HEK293 (cell line): ENCODE results near the gene ASRGL1.
A peak's percentile ranks its signal among the peaks of the same experiment; 100 is the strongest.
"Not testable (repeated sequence)": the region's sequence is repeated elsewhere in the genome, so short reads cannot be mapped to it uniquely, and the experiment has no call there.

ENCODE experiments used
- CTCF ChIA-PET: fragments of 350-600 bp; formaldehyde crosslinking; extraction: SDS; loops from one replicate; lab custom pipeline; 2021; ENCODE audit warnings: antibody characterized with exemption; lab: Yijun Ruan, JAX
- POLR2A ChIA-PET: fragments of 300-600 bp; formaldehyde crosslinking; extraction: SDS; loops from one replicate; lab custom pipeline; 2020; ENCODE audit warnings: antibody characterized with exemption, inconsistent platforms; lab: Yijun Ruan, JAX
- H3K27ac ChIP-seq: fragments of 200-500 bp; sonication (Bioruptor generic); 2 replicates; pipeline ENCODE4 v1.5.1; 2014; ENCODE audit warnings: low read depth, low read length, control low read depth, inconsistent platforms; ENCODE audit errors: extremely low read depth
- H3K36me3 ChIP-seq, 2 experiments: fragments of 200-500 bp in 1 of 2; sonication (Bioruptor generic) in 1 of 2; 1 replicate in 1 of 2; 2 replicates in 1 of 2; pipeline ENCODE4 v1.5.1; 2014 to 2017; ENCODE audit warnings: inconsistent platforms in 2 of 2, low read length in 2 of 2; ENCODE audit not compliant: control insufficient read depth in 2 of 2, insufficient read depth in 1 of 2
- H3K4me1 ChIP-seq: fragments of 200-500 bp; sonication (Bioruptor generic); 2 replicates; pipeline ENCODE4 v1.5.1; 2014; ENCODE audit warnings: mild to moderate bottlenecking, low read length, inconsistent platforms; ENCODE audit not compliant: control insufficient read depth, insufficient read depth
- H3K4me3 ChIP-seq: 2 replicates; pipeline ENCODE4 v1.5.1; 2011; ENCODE audit warnings: low read depth, mild to moderate bottlenecking, control low read depth, low read length, moderate library complexity
- H3K9me3 ChIP-seq: fragments of 200-500 bp; sonication (Bioruptor generic); 2 replicates; pipeline ENCODE4 v1.5.1; 2014; ENCODE audit warnings: low read depth, low read length, inconsistent platforms; ENCODE audit not compliant: control insufficient read depth, insufficient read depth
- BCL11A ChIP-seq: fragments of 450-650 bp; formaldehyde crosslinking; IDR thresholded peaks from 2 replicates; pipeline ENCODE4 v1.5.1; 2016; ENCODE audit warnings: low read depth, missing biosample characterization, missing genetic modification characterization
- GLIS1 ChIP-seq: fragments of 450-650 bp; formaldehyde crosslinking; IDR thresholded peaks from 2 replicates; pipeline ENCODE4 v1.5.1; 2016; ENCODE audit warnings: missing biosample characterization, missing genetic modification characterization
- HOXA7 ChIP-seq: sonication (generic); formaldehyde crosslinking; IDR thresholded peaks from 2 replicates; pipeline ENCODE4 v1.8.1; 2022; ENCODE audit warnings: missing genetic modification reagents, borderline replicate concordance
- HOXD13 ChIP-seq: sonication (generic); formaldehyde crosslinking; IDR thresholded peaks from 2 replicates; pipeline ENCODE4 v1.8.0; 2022; ENCODE audit warnings: missing genetic modification reagents, borderline replicate concordance
- KLF8 ChIP-seq: fragments of 450-650 bp; formaldehyde crosslinking; IDR thresholded peaks from 2 replicates; pipeline ENCODE4 v1.5.1; 2016; ENCODE audit warnings: missing biosample characterization, missing genetic modification characterization
- OVOL3 ChIP-seq: fragments of 450-650 bp; formaldehyde crosslinking; IDR thresholded peaks from 2 replicates; pipeline ENCODE4 v1.5.1; 2016; ENCODE audit warnings: missing biosample characterization, missing genetic modification characterization
- WT1 ChIP-seq: fragments of 450-650 bp; formaldehyde crosslinking; IDR thresholded peaks from 2 replicates; pipeline ENCODE4 v1.5.1; 2016; ENCODE audit warnings: missing biosample characterization, missing genetic modification characterization
- ZNF140 ChIP-seq: fragments of 450-650 bp; formaldehyde crosslinking; IDR thresholded peaks from 2 replicates; pipeline ENCODE4 v1.5.1; 2016; ENCODE audit warnings: missing biosample characterization, missing genetic modification characterization
- ZNF174 ChIP-seq: fragments of 450-650 bp; formaldehyde crosslinking; IDR thresholded peaks from 2 replicates; pipeline ENCODE4 v1.5.0; 2017; ENCODE audit warnings: missing biosample characterization, mild to moderate bottlenecking, missing genetic modification characterization
- ZNF274 ChIP-seq, 2 experiments: fragments of 200-500 bp in 1 of 2; fragments of 450-650 bp in 1 of 2; sonication (Bioruptor generic) in 1 of 2; formaldehyde crosslinking in 1 of 2; IDR thresholded peaks; 2 replicates each; pipeline versions ENCODE4 v1.5.1 to v1.6.1; 2014 to 2016; ENCODE audit warnings: borderline replicate concordance in 1 of 2, inconsistent platforms in 1 of 2, low read length in 1 of 2, missing biosample characterization in 1 of 2, missing genetic modification characterization in 1 of 2
- ZNF324 ChIP-seq: fragments of 450-650 bp; formaldehyde crosslinking; IDR thresholded peaks from 2 replicates; pipeline ENCODE4 v1.5.1; 2016; ENCODE audit warnings: missing biosample characterization, missing genetic modification characterization
- ZNF335 ChIP-seq: fragments of 450-650 bp; formaldehyde crosslinking; conservative IDR thresholded peaks from 2 replicates; pipeline ENCODE4 v1.5.1; 2016; ENCODE audit warnings: missing biosample characterization, missing genetic modification characterization
- ZNF394 ChIP-seq: fragments of 450-650 bp; formaldehyde crosslinking; IDR thresholded peaks from 2 replicates; pipeline ENCODE4 v1.5.1; 2016; ENCODE audit warnings: missing biosample characterization, missing genetic modification characterization, mild to moderate bottlenecking, moderate library complexity, borderline replicate concordance
- ZNF426 ChIP-seq: fragments of 450-650 bp; formaldehyde crosslinking; IDR thresholded peaks from 2 replicates; pipeline ENCODE4 v1.5.1; 2017; ENCODE audit warnings: missing biosample characterization, missing genetic modification characterization, mild to moderate bottlenecking, inconsistent platforms, moderate library complexity
- ZNF433 ChIP-seq: fragments of 450-650 bp; formaldehyde crosslinking; IDR thresholded peaks from 2 replicates; pipeline ENCODE4 v1.5.1; 2016; ENCODE audit warnings: missing biosample characterization, missing genetic modification characterization, low read depth
- ZNF785 ChIP-seq: fragments of 450-650 bp; formaldehyde crosslinking; IDR thresholded peaks from 2 replicates; pipeline ENCODE4 v1.5.1; 2016; ENCODE audit warnings: missing biosample characterization, missing genetic modification characterization
- TF ChIP-seq, protein P1 (sequence below): fragments of 450-650 bp; IDR thresholded peaks from 2 replicates; pipeline ENCODE4 v1.5.1; 2018; ENCODE audit warnings: missing biosample characterization, missing genetic modification characterization
- TF ChIP-seq, protein P2 (sequence below): fragments of 450-650 bp; formaldehyde crosslinking; IDR thresholded peaks from 2 replicates; pipeline ENCODE4 v1.5.1; 2016; ENCODE audit warnings: missing biosample characterization, missing genetic modification characterization
- TF ChIP-seq, protein P3 (sequence below): fragments of 450-650 bp; formaldehyde crosslinking; IDR thresholded peaks from 2 replicates; pipeline ENCODE4 v1.5.1; 2016; ENCODE audit warnings: missing biosample characterization, missing genetic modification characterization
- TF ChIP-seq, protein P4 (sequence below): fragments of 450-650 bp; formaldehyde crosslinking; IDR thresholded peaks from 2 replicates; pipeline ENCODE4 v1.5.1; 2016; ENCODE audit warnings: missing biosample characterization, missing genetic modification characterization

Gene ASRGL1

DNA sequence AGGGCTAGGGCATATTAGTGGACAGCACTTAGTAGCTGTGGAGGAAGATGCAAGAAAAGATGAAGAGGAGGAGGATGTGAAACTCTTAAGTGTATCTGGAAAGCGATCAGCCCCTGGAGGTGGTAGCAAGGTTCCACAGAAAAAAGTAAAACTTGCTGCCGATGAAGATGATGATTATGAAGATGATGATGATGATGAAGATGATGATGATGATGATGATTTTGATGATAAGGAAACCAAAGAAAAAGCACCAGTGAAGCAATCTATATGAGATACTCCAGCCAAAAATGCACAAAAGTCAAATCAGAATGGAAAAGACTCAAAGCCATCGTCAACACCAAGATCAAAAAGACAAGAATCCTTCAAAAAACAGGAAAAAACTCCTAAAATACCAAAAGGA lies 6.0 kb upstream of the ASRGL1 start:
- TF ChIP-seq, protein P1, sequence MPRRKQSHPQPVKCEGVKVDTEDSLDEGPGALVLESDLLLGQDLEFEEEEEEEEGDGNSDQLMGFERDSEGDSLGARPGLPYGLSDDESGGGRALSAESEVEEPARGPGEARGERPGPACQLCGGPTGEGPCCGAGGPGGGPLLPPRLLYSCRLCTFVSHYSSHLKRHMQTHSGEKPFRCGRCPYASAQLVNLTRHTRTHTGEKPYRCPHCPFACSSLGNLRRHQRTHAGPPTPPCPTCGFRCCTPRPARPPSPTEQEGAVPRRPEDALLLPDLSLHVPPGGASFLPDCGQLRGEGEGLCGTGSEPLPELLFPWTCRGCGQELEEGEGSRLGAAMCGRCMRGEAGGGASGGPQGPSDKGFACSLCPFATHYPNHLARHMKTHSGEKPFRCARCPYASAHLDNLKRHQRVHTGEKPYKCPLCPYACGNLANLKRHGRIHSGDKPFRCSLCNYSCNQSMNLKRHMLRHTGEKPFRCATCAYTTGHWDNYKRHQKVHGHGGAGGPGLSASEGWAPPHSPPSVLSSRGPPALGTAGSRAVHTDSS (tag by site-specific recombination), result peak; percentile 93
- H3K9me3 ChIP-seq, H3K36me3 ChIP-seq, H3K4me3 ChIP-seq, POLR2A ChIA-PET, CTCF ChIA-PET, H3K4me1 ChIP-seq, H3K27ac ChIP-seq: not testable (repeated sequence)

DNA sequence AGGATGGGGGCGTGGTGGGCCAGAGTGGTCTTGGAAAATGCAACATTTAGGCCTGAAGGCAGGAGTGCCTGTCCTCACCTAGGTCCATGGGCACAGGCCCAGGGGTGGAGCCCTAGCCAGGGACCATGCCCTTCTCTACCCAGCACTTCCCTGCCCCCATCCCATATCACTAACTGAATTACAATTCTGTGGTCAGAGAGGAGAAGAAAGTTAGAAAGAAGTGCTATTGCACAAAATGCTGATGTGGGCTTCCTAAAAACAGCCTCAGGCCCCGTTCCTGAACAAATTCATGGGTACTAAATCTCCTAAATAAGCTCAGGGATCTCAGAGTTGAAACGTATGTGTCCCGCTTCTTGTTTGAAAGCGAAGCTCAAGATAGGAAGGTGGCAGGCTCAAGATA lies 3.5 kb upstream of the ASRGL1 start:
- POLR2A ChIA-PET, result no interaction called here
- CTCF ChIA-PET, result interaction anchor here (0.7 to 1.4 kb wide), 3 partner anchors 11 to 667 kb away, joined by 3 read pairs; no protein-coding TSS in a partner anchor
- H3K4me3 ChIP-seq, result no peak overlapping the region

DNA sequence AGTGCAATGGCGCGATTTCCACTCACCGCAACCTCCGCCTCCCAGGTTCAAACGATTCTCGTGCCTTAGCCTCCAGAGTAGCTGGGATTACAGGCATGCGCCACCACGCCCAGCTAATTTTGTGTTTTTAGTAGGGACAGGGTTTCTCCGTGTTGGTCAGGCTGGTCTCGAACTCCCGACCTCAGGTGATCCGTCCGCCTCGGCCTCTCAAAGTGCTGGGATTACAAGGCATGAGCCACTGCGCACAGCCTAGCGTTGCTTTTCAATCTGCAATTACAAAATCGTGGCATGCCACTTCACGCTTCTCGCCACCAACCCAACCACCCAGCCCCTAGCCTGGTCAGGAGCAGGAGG lies 322 bp upstream of the ASRGL1 start:
- CTCF ChIA-PET, result interaction anchor here (0.6 to 0.8 kb wide), 3 partner anchors 41 to 512 kb away, joined by 3 to 4 read pairs (median 3); no protein-coding TSS in a partner anchor
- POLR2A ChIA-PET, result interaction anchor here (0.6 kb wide), 1 partner anchor 78 kb away, joined by 8 read pairs; no protein-coding TSS in a partner anchor
- not testable (repeated sequence) for H3K27ac ChIP-seq

More for the DNA sequence above, 3.5 kb upstream of the ASRGL1 start:
- H3K36me3 ChIP-seq, result no peaks in the 10 kb centered on the region
- H3K4me1 ChIP-seq, result no peaks in the 10 kb centered on the region; the same call in 1 of the 2 replicates
- no peak for TF ChIP-seq BCL11A
- no peak for TF ChIP-seq ZNF274 (IDR thresholded peaks at IDR 0.05; ENCODE audit: low read length)
- TF ChIP-seq ZNF274 (tag by site-specific recombination; IDR thresholded peaks at IDR 0.05; ENCODE audit: borderline replicate concordance), result no peak
- no peak for TF ChIP-seq ZNF433 (tag by site-specific recombination)
- TF ChIP-seq ZNF174 (tag by site-specific recombination), result no peak
- TF ChIP-seq HOXD13 (CRISPR knock-in tag), result no peak
- TF ChIP-seq, protein P2, sequence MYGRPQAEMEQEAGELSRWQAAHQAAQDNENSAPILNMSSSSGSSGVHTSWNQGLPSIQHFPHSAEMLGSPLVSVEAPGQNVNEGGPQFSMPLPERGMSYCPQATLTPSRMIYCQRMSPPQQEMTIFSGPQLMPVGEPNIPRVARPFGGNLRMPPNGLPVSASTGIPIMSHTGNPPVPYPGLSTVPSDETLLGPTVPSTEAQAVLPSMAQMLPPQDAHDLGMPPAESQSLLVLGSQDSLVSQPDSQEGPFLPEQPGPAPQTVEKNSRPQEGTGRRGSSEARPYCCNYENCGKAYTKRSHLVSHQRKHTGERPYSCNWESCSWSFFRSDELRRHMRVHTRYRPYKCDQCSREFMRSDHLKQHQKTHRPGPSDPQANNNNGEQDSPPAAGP (tag by site-specific recombination), result no peak
- no peak for TF ChIP-seq ZNF140 (tag by site-specific recombination)
- no peak for TF ChIP-seq ZNF426
- TF ChIP-seq GLIS1 (tag by site-specific recombination), result no peak
- H3K27ac ChIP-seq, result no peak overlapping the region
- no peaks in the 10 kb centered on the region for H3K9me3 ChIP-seq

DNA sequence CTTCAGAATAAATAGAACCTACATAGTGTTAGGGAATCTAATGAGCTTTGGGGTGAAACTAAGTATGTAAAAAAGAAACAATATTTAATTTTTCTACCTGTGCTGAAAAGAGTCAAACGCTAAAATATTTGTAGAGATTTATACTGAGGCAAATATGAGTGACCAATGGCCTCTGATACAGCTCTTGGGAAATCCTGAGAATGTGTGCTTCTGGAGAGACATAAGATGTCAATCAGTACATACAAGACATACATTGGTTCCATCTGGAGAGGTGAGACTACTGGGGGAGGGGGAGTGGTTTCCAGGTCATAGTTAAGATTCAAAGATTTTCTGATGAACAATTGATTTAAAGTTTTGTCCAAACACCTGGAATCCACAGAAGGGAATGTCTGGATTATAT lies 970 bp downstream of the ASRGL1 start:
- Histone ChIP-seq H3K36me3 (peaks cover 0 to 7% of the 10 kb centered on the region in 2 experiments; a peak in 2 of 3 replicates), H3K27ac (no peak overlapping the region), H3K4me1 (peaks cover 6% of the 10 kb centered on the region; the same call in 1 of the 2 replicates), H3K4me3 (peak overlapping the region; percentile 82), H3K9me3 (no peaks in the 10 kb centered on the region)
- CTCF ChIA-PET, result interaction anchor here (0.6 to 0.8 kb wide), 4 partner anchors 28 to 43 kb away, joined by 3 to 4 read pairs (median 4); no protein-coding TSS in a partner anchor
- POLR2A ChIA-PET, result interaction anchor here (0.6 to 1.1 kb wide), 3 partner anchors 16 to 388 kb away, joined by 3 to 4 read pairs (median 3); no protein-coding TSS in a partner anchor
- TF ChIP-seq ZNF426 (no peak), HOXA7 (CRISPR knock-in tag) (no peak), KLF8 (tag by site-specific recombination) (no peak), ZNF394 (tag by site-specific recombination) (no peak), OVOL3 (tag by site-specific recombination) (no peak), WT1 (tag by site-specific recombination) (no peak)
- TF ChIP-seq, protein P3, sequence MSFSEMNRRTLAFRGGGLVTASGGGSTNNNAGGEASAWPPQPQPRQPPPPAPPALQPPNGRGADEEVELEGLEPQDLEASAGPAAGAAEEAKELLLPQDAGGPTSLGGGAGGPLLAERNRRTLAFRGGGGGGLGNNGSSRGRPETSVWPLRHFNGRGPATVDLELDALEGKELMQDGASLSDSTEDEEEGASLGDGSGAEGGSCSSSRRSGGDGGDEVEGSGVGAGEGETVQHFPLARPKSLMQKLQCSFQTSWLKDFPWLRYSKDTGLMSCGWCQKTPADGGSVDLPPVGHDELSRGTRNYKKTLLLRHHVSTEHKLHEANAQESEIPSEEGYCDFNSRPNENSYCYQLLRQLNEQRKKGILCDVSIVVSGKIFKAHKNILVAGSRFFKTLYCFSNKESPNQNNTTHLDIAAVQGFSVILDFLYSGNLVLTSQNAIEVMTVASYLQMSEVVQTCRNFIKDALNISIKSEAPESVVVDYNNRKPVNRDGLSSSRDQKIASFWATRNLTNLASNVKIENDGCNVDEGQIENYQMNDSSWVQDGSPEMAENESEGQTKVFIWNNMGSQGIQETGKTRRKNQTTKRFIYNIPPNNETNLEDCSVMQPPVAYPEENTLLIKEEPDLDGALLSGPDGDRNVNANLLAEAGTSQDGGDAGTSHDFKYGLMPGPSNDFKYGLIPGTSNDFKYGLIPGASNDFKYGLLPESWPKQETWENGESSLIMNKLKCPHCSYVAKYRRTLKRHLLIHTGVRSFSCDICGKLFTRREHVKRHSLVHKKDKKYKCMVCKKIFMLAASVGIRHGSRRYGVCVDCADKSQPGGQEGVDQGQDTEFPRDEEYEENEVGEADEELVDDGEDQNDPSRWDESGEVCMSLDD (tag by site-specific recombination), result no peak

More for the DNA sequence above, 322 bp upstream of the ASRGL1 start:
- H3K9me3 ChIP-seq, result not testable (repeated sequence)
- peak; percentile 21; the same call in 1 of the 2 replicates for TF ChIP-seq ZNF785
- TF ChIP-seq ZNF335 (tag by site-specific recombination), result 0 out of 2 replicates have a peak, but pooled peaks have one; percentile 3
- TF ChIP-seq, protein P4, sequence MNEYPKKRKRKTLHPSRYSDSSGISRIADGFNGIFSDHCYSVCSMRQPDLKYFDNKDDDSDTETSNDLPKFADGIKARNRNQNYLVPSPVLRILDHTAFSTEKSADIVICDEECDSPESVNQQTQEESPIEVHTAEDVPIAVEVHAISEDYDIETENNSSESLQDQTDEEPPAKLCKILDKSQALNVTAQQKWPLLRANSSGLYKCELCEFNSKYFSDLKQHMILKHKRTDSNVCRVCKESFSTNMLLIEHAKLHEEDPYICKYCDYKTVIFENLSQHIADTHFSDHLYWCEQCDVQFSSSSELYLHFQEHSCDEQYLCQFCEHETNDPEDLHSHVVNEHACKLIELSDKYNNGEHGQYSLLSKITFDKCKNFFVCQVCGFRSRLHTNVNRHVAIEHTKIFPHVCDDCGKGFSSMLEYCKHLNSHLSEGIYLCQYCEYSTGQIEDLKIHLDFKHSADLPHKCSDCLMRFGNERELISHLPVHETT, result 0 out of 2 replicates have a peak, but pooled peaks have one; percentile 40
- 0 out of 2 replicates have a peak, but pooled peaks have one; percentile 15 for TF ChIP-seq ZNF324
- TF ChIP-seq, all 188 proteins: peak for 4; not testable (repeated sequence) for 184
- H3K4me3 ChIP-seq, result peak overlapping the region; percentile 82
- not testable (repeated sequence) for H3K4me1 ChIP-seq, H3K36me3 ChIP-seq
